HG02970 (cell line): ENCODE data around the gene GAS2L1.

ENCODE experiments used
- ATAC-seq: cut with Tn5 transposase; IDR thresholded peaks from one replicate; pipeline ENCODE4 v1.9.1; 2021; ENCODE audit warnings: mild to moderate bottlenecking, moderate library complexity, moderate number of reproducible peaks; ENCODE audit not compliant: unreplicated experiment, low FRiP score

The GAS2L1 gene

DNA sequence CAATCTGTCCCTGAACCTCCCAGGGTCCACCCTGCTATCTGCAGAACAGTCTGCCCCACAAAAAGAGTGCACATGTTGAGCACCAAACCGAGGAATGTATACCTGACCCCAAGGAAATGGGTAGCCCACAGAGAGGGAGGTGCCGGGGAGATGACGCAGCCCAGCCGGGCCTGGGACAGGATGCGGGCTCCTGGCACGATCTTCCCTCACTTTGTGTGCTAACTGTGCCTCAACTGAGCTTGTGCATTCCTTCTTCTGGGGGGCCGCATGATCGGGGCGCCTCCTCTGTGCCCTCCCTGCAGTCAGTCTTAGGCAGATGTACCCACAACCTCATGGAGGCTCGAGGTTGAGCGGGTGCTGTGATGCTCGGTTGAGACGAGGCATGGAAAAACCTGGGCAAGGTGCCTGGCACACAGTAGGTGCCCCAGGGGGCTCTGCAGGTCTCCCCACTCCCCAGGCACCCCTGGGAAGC, 2.4 kb downstream of the GAS2L1 start:
- no peak for ATAC-seq

GRCh38 chr22:29309332-29310064, 3.0 kb downstream of the GAS2L1 start:
- no peak for ATAC-seq

GRCh38 chr22:29310065-29310862, 3.8 kb downstream of the GAS2L1 start:
- no peak for ATAC-seq

DNA sequence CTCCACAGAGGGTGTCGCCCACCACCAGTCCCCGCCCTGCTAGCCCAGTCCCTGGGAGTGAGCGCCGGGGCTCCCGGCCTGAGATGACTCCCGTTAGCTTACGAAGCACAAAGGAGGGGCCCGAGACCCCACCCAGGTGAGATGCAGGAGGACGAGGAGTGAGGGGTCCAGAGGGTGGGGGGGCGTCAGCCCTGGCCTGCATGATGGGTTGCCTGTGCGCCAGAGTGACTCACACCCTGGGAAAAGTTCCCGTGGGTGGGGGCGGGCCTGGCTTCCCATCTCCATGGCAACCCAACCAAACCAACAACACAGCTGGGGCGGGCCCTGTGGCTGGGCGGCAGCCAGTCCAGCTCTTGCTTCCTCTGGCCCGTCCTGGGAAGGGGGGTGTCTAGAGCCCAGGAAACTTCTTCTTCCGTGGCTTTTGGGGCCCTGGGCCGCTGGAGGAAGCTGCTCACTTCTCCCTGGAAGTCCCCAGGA, 4.5 kb downstream of the GAS2L1 start:
- ATAC-seq: no peak

DNA sequence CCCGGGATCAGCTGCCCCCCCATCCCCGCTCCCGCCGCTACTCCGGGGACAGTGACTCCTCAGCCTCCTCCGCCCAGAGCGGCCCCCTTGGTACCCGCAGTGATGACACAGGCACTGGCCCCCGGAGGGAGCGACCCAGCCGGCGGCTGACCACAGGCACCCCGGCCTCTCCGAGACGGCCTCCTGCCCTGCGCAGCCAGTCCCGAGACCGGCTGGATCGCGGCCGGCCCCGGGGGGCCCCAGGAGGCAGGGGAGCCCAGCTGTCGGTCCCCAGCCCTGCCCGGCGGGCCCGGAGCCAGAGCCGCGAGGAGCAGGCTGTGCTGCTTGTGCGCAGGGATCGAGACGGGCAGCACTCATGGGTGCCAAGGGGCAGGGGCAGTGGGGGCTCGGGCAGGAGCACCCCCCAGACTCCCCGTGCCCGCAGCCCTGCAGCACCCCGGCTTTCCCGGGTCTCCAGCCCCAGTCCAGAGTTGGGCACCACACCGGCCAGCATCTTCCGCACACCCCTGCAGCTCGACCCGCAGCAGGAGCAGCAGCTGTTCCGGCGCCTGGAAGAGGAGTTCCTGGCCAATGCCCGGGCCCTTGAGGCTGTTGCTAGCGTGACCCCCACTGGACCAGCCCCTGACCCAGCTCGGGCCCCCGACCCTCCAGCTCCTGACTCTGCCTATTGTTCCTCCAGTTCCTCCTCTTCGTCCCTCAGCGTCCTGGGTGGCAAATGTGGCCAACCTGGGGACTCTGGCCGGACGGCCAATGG, 5.2 kb downstream of the GAS2L1 start:
- no peak for ATAC-seq

GRCh38 chr22:29312218-29313125, 6.0 kb downstream of the GAS2L1 start:
- no peak for ATAC-seq

GRCh38 chr22:29313126-29313575, 6.7 kb downstream of the GAS2L1 start:
- no peak for ATAC-seq

- ATAC-seq: no peak
These were observed 7.4 kb downstream of the GAS2L1 start for GRCh38 chr22:29313576-29314466.

- ATAC-seq: no peak
These were observed 8.3 kb downstream of the GAS2L1 start for GRCh38 chr22:29314537-29315285.

GRCh38 chr22:29315286-29316140, 9.1 kb downstream of the GAS2L1 start, which contains the start of gene RASL10A:
RASL10A (minus strand) TSS chr22:29315697; CDS start chr22:29315246, 451 bp downstream.
- ATAC-seq: no peak

DNA sequence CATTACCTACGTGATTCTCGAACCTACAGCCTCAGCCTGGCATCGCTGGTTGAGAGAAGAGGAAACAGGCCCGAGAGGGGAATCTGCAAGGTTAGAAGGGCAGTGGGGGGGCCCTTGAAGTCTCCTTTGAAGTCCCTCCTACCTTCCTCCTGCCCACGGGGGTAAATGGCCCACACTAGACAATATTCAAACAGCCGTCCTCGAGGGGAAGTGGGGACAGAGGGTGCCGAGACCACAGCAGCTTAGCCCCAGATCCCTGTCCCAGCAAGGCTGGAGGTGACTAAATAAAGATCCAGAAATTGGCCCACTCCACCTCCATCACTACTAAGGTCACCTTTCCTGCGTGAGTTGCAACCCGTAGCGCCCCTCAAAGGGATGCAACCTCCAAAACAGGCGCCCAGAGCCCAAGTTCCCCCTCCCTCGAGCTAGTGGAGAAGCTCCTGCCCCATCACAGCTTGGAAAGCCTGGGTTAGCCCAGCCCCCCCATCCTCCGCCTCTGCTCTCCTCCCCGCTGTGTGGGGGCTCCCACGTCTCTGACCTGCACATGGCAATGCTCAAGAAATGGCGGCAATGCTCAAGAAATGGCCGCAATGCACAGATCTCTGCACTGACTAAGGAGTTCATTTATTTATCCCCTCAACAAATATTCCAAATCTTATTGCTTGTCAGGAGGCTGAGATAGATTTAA, 9.8 kb downstream of the GAS2L1 start:
- no peak for ATAC-seq

GRCh38 chr22:29317827-29318454, 11.5 kb downstream of the GAS2L1 start:
- ATAC-seq: no peak

DNA sequence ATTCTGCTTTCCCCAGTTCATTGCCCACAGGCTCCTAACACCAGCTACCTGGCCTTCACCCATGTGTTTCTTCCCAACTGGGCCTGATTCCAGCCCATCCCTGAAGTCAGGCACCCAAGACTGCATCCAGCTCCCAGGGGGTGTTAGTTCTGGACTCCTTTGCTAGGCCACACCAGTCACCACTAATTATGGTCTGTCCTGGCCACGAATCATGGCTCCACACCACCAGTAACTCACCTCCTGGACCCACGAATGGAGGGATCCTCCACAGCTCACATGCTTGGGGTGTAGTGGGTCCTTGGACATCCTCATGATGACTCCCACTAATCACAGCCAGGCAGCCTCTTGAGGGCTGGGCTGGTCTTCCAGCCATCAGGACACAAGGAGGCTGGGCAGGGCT, 12.6 kb downstream of the GAS2L1 start:
- ATAC-seq: no peak

GRCh38 chr22:29320546-29320945, 14.1 kb downstream of the GAS2L1 start:
- ATAC-seq: no peak

GRCh38 chr22:29323641-29324040, 17.2 kb downstream of the GAS2L1 start:
- ATAC-seq: no peak

- no peak for ATAC-seq
These were observed 18.9 kb downstream of the GAS2L1 start for GRCh38 chr22:29325356-29325755.
